ENCODE results near the gene AXIN2.

The AXIN2 gene

DNA sequence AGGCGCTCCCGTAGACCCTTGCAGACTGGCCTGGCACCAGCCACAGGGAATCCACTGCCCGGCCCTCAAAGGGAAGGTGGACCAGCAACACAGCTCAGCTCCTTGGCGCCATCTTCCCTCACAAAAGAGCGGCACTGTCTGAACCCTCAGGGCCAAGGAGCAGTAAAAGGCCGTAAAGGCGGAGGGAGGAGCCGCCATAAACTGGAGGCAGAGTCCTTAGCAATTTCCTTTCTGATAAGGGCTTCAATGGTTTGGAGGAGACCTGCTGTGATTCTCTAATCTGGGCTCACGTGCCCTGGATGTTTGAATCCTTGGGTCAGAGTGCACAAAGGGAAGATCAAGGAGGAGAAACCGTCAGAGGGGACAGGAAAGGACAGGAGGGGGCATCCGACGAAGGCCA is 15.5 kb upstream of the AXIN2 start:
- no peak for DNase-seq

DNA sequence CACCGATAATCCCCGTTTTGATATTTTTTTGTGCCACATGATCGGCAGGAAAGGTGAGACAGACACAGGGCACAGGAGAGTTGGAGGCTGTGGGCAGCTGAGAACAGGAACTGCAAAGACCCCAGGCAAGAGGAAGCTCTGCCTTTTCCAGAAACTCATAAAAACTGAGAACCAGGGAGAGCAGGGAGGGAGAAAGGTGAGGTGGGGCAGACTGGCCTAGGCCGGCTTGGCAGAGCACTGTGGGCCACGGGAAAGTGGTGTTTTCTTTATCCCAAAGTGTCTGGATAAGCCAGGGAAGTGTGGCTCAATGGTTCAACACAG is 11.8 kb upstream of the AXIN2 start:
- DNase-seq = no peak

DNA sequence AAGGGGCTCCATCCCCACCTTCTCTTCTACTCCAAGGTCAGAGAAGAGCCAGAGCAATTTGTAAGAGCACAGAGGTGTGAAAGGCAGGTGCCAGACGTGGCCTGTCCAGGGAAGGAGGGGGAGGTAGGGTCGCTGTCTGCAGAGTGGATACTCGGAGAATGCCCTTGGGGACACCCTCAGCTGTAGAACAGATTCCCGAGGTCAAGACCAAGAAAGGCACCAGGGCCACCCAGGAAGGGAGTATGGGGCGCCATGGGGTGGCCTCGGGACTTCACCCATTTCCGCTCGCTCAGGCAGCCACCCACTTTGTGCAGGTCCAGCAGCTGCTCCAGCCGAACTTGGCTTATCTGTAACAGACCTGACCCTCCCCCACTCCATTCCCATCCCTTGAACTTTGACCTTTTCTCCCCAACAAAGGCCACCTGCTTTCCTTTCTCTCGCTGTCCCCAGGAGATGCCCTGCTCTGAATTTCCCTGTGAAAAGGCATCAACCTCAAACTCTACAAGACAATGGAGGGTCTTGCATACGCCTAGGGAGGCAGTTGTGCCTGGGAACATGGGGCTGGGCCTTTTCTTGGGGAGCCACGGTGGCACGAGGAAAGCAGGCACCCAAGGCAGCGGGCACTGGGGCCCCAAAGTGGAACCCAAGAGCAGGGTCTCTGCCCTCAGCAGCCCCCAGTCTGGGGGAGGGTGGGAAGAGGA is 11.3 kb upstream of the AXIN2 start:
- no peak for DNase-seq

DNA sequence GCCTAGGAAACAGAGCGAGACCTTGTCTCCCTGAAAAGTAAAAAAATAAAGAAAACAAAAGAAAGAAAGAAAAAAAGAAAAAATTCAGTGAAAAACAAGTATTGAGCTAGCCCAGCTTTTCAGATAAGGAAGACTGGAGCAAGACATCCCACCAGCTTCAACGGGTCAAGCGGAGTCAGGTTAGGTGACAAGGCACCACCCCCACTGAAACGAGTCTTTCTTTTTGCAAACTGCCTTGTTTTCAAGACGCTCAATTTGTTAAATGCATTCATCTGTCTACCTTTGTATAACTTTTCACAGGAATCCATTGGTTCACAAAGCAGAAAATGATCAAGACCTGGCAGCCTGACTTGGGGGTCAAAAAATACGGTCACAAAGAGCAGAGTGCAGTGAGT is 10.7 kb upstream of the AXIN2 start:
- DNase-seq = no peak

DNA sequence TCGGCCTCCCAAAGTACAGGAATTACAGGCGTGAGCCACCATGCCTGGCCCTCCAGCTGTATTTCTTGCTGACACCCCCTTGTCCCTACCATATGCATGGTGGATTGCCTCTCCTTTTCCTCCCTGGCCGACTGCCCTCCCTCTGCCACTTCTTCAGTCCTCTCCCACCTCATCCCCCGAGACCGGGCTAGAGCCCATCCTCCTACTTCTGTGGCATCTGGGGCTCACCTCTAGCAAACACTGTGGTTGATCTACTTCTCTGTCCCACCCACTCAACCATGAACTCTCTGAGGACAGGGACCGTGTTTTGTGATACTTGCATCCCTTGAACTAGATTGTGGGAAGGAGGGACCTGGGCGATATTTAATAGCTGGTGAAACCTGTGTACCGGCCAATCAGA is 7.5 kb upstream of the AXIN2 start:
- no peak for DNase-seq

DNA sequence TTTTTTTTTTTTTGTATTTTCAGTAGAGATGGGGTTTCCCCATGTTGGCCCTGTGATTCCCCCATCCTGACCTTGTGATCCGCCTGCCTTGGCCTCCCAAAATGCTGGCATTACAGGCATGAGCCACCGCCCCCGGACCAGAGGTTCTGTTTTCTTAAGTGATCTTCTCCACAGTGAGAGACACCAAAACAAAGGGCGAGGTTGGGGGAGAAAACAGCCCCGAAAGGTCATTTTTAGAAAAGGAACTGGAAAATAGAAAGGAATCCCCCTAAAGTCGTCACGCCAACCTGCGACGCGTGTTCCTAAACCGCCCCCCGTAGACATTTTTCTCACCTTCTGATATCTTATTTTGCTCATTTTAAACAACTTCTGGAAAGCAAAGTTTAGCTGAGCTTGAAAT is 6.1 kb upstream of the AXIN2 start:
- DNase-seq = no peak

DNA sequence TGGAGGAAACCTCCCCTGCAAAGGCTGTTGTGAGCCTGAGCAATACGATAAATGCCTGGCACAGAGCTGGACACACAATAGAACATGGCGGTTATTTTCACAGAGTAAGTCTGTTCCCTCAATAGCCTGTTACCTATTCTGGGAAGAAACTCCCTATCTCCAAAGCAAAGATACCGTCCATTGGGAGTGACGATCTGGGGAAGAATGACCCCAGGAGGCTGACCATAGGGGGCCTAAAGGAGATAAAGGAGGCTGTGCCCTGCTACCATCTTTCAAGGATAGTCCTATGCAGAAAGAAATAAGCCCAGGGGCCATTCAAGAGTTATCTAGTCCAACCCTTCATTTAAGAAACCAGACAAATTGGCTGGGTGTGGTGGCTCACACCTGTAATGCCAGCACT is 4.1 kb upstream of the AXIN2 start:
- DNase-seq = no peak

DNA sequence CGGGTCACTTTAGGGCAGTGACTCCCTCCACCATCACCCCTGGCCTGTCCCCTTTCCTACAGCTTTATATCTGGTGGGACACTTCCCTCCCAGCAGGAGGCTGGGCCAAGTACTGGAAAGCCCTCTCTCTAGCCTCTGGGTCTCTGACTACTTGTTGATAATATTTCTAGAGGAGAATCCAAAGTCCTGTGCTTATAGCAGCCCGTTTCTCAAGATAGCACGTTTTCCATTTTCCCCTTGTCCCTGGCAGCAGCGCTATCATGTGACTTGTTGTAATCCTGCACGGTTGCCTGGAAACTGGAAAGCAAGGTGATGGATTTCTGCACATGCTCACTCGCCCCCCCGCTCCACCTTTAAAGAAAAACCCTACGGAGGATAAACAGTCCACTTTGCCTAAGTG is 3.3 kb upstream of the AXIN2 start:
- DNase-seq = no peak

DNA sequence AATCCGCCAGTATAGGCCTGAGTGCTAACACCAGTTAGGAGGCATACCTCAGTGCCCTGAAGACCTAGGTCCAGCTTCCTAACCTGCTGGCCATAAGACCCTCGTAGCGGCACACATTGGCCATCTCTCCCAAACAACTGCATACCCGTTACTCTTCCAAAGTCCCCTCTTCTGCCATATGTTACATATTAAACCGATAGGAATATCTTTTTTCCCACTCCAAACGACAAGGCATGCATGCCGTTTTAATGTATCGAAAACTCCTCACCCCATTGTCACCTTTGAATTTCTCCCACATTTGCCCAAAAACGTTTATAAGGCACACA is 721 bp upstream of the AXIN2 start:
- no peak for DNase-seq

DNA sequence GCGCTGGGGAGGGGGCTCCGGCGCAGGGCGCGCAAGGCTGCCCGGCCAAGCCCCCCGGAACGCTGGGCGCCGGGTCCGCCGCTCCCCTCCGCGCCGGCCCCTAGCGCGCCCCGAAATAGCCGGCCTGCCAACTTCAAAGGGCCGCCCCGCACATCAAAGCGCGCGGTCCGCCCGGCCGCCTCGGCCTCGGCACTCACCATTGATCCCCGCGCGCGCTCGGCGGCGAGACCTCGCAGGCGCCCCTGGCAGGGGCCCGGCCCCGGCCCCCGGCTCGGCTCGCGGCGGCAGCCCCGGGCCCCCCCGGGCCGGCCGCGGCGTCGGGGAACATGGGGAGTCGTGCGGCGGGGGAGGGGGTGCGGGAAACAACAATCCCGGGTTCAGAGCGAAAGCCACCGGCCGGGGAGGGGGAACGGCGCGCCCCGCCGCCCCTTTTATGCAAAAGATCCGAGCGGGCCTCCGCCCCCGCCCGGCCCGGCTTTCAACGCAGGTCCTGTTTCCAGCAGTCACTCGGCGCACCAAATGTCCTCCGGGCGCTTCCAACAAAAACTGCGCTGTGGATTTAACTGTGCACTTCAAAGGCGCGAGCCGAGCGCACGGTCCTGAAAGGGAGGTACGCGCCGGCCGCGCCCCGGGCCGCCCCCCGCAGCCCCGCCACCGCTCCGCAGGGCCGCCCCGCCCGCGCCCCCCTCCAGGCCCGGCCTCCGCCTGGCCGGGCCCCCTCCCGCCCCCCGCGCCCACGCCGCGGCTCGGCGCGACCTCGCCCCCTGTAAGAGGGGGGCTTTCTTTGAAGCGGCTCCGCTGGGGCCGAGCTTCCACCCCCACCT is 608 bp downstream of the AXIN2 start:
- DNase-seq = peak; percentile 75

DNA sequence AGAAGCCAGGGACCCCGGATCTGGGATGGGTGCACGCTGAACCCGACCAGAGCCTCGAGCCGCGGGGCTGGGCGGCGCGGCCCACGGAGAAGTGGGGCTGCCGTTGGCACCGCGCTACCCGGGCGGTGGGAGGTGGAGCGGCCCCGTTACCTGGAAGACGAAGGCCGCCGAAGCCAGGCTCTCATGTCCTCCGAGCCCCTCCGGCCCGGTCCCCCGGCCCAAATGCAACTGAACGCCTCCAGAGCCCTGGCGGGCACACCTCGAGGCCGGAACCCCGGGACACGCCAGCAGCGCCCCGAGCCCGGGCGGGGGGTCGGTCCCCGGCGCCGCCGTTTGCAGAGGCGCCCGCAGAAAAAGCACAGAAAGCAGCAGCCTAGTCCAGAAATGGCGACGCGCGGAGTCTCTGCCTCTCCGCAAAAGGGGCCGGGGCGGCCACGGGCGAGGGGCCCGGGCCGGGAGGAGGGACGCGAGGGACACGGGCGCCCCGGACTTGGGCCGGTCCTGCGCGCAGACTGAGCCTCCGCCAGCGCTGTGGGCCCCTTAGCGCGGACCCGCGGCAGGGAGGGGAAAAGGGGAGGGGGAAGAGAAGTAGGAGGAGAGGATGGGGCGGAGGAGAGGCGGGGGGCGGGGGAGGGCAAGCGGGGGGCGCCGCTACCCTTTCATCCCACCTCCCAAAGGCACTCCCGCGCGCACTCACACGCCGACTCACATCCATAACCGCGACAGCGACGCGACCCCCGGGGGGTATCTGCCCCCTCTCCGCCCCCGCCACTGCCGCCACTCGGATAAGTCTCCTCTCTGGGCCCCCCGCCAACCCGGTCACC is 1.4 kb downstream of the AXIN2 start:
- peak; percentile 23 for DNase-seq

DNA sequence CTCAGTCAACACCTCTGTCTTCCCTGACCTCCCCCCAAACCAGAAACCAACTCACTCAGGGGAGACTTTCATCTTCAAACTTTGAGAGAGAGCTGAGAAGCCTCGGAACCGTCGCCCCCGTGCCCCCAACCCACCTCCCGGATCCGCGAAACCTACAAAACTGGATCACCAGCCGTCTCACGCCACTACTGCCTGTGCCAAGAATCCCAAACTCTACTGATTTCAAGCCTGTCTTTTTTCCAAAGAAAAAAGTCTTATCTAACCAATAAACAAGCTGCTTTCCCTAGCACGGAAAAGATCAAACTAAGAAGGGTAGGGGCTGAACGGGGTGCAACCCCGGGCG is 2.0 kb downstream of the AXIN2 start:
- DNase-seq = no peak

DNA sequence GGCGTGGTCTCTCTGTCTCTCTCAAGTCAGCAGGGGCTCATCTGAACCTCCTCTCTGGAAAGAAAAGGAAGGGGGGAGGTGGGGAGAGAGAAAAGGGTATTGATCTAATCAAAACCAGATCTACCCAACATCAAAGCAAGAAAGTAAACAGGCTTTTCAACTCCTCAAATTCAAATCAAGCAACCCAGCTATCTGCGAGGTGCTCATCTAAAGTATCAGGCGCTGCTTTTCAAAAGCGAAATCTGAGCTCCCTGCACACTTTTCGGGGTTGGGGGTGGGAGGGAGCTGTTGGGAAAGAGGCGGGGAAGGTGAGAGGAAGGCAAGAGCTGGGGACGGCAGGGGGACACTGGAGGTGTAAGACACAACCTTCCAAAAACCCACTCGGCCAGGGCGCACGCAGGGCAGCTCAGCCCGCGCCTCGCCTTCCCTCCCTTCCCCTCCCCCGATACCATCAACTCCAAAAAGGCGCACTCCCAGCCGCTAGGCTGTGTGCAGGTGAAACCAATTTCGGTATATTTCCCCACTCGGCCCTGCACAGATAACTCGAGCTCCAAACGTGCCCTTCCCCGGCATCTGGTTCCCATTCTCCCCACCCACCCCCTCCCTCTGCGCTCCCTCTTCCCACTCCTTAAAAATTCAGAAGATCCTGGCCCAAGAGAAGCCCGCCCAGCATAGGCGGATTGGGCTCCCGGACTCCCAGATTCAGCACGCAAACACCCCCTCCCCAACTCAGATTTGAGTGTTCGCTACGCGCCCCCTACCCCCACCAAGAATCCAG is 2.6 kb downstream of the AXIN2 start:
- no peak for DNase-seq

DNA sequence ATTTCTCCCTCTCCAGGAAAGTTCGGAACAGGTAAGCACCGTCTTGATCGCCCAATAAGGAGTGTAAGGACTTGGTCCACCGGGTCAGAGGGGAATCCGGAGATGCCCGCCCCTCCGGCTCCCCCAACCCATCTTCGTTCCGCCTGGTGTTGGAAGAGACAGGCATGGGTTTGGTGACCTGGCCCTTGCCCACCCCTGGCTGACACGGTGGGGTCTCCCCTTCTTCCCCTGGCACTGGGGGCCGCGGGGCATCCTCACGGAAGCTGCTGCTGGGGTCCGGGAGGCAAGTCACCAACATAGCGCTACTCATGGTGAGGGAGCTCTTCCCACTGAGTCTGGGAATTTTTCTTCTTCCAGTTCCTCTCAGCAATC is 3.2 kb downstream of the AXIN2 start:
- DNase-seq = no peak

DNA sequence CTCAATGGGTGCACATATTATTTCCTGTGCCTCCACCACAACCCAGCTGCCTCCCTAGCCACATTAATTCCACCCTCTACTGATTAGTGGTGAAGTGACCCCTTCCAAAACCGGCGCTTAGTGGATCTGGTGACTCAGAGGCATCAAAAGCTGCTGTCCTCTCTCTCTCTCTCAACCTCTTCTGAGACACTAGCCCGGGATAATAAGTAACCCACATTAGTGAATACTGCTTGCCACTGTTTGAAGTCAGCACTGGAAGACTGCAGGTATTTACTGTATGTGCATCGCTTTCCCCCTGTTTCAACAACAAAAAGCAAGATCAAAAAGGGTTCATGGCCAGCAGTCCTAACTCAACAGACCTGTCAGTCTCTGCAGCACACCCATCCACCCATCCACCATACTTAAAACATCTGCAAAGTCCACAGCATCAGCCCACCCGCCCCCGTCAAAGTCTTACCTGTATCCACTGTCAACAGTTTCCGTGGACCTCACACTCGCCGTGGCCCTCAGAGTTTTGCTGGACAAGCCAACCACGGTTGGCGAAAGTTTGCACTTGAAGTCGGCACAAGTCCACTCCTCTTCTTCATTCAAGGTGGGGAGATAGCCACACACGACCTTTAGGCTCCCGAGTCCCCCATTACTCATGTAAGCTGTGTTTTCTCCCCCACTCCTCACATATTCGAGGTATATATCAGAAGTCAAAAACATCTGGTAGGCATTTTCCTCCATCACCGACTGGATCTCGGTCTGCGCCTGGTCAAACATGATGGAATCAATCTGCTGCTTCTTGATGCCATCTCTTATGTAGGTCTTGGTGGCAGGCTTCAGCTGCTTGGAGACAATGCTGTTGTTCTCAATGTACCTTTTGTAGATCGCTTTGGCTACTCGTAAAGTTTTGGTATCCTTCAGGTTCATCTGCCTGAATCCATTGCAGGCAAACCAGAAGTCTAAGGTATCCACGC is 3.8 kb downstream of the AXIN2 start:
- DNase-seq = peak; percentile 43

DNA sequence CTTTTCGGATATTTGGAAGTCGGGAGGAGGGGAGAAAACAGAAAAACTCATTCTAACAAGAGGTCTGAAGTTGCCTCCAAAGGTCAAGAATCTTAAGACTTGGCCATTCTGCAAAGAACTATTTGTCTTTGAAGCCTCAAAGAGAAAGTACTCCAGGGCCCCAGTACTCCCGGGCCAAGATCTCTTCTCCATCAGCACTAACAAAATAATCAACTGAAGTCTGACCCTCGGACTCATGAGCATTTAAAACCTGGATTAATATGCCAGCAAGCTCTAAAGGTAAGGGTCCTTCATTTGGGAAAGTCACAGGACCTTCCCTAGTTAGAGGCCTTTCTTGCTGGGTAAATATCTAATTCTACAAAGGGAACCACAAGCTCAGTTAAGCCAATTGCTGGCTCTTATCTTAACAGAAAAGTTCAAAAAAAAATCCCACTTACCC is 4.5 kb downstream of the AXIN2 start:
- DNase-seq = no peak

DNA sequence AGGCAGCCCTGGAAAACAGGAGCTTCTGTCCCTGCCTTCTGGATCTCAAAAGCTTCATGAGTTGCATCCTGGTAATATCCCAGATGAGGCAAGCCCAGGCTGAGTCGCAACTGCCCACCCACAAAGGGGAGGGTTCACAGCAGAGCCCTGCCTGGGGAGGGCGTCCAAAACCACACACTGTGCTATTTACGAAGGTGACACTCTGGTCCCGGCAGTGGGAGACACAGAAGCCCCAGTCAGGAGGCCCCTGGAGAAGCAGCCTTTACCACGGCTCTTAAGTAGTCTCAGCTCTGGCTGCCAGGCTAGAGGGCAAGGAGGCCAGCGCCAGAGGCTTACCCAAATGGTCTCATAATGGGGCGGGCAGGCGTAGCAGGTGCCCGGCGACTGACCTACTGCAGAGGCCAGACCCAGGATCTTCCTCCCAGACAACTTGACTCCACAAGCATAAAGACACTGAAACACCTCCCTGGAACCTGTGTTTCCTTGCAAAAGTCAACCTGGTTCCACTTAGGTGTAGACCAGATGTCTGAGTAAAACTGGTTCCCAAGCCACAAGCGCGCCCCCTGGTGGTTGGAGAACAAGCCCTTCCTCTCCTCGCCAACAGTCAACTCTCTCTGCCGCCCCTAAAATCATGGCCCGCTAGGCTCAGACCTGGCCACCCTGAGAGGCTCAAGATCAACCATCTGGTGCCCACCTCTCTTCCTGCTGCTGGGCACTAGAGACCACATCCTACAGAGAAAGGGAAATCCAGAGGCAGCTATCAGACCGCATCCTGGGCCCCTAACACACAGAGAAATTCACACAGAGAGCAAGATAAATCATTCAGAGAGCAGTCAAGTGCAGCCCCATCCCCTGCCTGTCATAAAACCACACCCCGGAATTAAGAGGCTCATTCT is 5.2 kb downstream of the AXIN2 start:
- DNase-seq = peak; percentile 96

DNA sequence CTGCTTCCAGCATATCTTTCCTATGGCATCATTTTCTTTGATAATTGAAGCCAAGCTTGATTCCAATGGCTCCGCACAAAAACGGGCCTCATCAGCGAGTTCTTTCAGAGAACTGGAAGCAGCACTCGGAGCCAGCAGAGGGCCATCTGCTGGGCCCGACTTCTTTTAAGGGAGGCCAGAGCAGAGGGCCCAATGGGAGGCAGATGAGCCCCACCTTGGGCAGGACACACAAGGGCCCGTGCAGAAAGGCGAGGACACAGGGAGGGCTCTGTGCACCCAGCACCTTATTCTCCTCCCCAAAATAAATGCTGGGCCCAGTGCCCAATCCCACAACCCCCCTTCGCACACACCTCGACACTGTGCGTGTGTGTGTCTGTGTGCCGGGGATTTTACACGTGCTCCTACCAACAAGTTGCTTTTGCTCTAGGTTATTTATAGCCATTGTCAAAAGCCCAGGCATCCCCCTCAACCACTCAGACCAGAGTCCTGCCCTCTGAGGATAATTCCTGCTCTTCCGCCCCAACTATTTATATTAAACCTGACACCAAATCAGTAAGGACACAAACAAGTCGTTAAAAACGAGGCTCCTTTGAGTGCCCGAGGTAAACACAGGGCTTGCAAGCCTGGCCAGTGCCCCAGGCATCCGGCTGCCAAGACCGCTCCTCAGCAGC is 6.8 kb downstream of the AXIN2 start:
- no peak for DNase-seq

DNA sequence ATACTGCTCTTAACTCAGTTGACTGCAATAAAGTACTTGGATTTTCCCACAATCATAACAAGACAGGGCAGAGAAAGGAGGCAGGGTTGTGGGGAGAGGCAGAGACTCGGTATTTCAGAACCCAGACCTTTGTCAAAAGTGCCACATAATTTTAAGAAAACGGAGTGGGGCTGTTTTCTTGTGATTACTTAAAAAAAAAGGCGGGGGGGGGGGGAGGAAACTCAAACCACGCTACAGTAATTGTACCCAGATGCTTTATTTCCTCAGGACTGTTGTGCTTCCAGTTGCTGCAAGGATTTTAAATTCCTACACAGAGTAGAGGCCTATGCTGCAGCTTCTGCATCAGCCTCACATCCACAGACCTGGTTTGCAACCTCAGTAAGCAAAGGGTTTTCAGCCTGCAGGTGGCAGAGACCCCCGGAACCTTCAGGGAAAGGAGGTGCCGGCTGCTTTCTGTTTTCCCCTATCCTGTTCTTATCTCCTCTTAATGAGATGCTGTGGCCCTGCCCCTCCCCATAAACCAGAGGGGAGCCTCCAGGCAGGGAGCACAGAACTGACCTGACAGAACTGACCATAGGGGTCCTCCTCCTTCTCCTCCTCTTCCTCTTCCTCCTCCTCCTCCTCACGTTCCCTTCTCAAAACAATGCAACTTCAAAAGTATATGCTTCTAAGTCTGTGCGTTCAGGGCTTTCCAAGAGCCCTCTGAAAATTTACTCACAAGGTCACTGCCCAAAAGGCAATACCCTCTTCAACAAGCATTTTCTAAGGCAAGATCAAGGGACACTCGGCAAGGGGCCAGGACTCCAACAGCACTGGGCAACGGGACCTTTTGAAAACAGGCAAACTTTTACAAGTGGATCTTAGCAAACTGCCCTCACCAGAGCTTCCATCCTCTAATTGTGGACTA is 7.5 kb downstream of the AXIN2 start:
- no peak for DNase-seq

Data from activated CD4-positive, alpha-beta T cell treated with anti-CD3 and anti-CD28 coated beads, Interleukin-2, amount 50 U/mL, for 1 hour (primary cell).